Measurements from ENCODE around the gene A2ML1.

A2ML1 gene

DNA sequence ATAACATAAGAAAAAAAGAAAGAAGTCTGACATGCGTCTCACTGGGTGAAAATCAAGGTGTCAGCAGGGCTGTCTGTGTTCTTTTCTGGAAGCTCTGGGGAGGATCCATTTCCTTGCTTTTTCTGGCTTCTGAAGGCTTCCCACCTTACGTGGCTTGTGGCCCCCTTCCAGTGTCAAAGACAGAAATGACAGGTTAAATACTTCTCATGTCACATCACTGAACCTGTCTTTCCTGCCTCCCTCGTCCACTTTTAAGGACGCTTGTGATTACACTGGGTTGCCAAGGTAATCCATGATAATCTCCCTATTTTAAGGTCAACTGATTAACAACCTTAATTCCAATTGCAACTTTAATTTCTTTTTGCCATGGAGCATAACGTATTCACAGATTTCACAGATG, 87.3 kb downstream of the A2ML1 start:
- H3K9me2 ChIP-seq (replicated peaks; ENCODE audit: control insufficient read depth, low read length), result no peaks in the 10 kb centered on the region
- H3K4me3 ChIP-seq (ENCODE audit: low read length), result no peak overlapping the region
- peaks cover 22% of the 10 kb centered on the region for H3F3A ChIP-seq (ENCODE audit: control insufficient read depth, insufficient read depth)
- no peaks in the 10 kb centered on the region for H3K36me3 ChIP-seq (ENCODE audit: control insufficient read depth, low read length)
- H3K27me3 ChIP-seq (ENCODE audit: control insufficient read depth, low read length), result no peaks in the 10 kb centered on the region
- peaks cover 53% of the 10 kb centered on the region for H3K4me1 ChIP-seq (ENCODE audit: control insufficient read depth, low read length)
- no peak overlapping the region for H3K27ac ChIP-seq (ENCODE audit: low read depth, low read length)
- H4K20me1 ChIP-seq (ENCODE audit: control insufficient read depth, insufficient read depth, low read depth, low read length), result no peaks in the 10 kb centered on the region
- H3K79me2 ChIP-seq (ENCODE audit: control insufficient read depth, low read length), result peaks cover under 1% of the 10 kb centered on the region
- no peaks in the 10 kb centered on the region for H3K9me3 ChIP-seq (ENCODE audit: control insufficient read depth, insufficient read depth, low read length)
- no peak for TF ChIP-seq EZH2phosphoT487 (IDR thresholded peaks at IDR 0.05; ENCODE audit: borderline replicate concordance, low read length)
- TF ChIP-seq, protein P1, sequence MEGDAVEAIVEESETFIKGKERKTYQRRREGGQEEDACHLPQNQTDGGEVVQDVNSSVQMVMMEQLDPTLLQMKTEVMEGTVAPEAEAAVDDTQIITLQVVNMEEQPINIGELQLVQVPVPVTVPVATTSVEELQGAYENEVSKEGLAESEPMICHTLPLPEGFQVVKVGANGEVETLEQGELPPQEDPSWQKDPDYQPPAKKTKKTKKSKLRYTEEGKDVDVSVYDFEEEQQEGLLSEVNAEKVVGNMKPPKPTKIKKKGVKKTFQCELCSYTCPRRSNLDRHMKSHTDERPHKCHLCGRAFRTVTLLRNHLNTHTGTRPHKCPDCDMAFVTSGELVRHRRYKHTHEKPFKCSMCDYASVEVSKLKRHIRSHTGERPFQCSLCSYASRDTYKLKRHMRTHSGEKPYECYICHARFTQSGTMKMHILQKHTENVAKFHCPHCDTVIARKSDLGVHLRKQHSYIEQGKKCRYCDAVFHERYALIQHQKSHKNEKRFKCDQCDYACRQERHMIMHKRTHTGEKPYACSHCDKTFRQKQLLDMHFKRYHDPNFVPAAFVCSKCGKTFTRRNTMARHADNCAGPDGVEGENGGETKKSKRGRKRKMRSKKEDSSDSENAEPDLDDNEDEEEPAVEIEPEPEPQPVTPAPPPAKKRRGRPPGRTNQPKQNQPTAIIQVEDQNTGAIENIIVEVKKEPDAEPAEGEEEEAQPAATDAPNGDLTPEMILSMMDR (IDR thresholded peaks at IDR 0.05; ENCODE audit: low read depth, low read length, poor library complexity, severe bottlenecking), result no peak
- H3K4me2 ChIP-seq (ENCODE audit: low read length), result no peak overlapping the region

DNA sequence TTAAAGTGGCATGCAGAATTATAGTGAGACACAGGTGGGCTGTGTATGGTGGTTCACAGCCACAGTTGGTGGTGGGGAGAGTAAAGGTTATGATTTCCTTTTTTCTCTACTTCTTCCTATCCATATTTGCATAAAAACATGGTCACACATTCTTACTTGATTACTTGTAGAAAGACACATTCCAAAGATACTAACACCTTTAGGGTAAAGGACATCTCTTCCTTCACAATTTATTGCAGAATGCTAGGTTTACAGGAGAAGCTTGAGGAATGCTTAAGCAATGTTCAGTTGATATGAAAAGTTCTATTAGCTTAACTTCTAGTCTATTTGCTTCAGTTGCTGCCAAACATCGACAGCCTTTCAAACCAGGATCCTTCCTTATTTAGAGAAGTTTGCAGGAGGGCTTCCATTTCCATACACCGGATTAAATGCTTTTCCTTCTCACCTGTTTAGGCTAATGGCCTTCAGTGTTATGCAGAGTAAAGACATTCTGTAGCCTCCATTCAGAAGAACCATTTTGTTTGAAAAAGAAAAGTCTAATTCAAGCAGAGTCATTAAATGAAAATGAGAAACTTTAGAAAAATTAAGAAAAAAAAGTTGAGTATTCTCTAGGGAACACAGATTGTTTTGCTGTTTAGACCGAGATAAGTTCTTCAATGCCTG, 89.3 kb downstream of the A2ML1 start:
- H3K4me1 ChIP-seq (ENCODE audit: control insufficient read depth, low read length), result peaks cover 59% of the 10 kb centered on the region
- H3K27me3 ChIP-seq (ENCODE audit: control insufficient read depth, low read length), result no peaks in the 10 kb centered on the region
- H3F3A ChIP-seq (ENCODE audit: control insufficient read depth, insufficient read depth), result peaks cover 22% of the 10 kb centered on the region
- no peaks in the 10 kb centered on the region for H3K36me3 ChIP-seq (ENCODE audit: control insufficient read depth, low read length)
- TF ChIP-seq, protein P1 (IDR thresholded peaks at IDR 0.05; ENCODE audit: low read depth, low read length, poor library complexity, severe bottlenecking), result no peak
- no peak for TF ChIP-seq EZH2phosphoT487 (IDR thresholded peaks at IDR 0.05; ENCODE audit: borderline replicate concordance, low read length)
- H3K4me3 ChIP-seq (ENCODE audit: low read length), result peak overlapping the region; percentile 24
- H3K79me2 ChIP-seq (ENCODE audit: control insufficient read depth, low read length), result peaks cover 20% of the 10 kb centered on the region
- no peak overlapping the region for H3K27ac ChIP-seq (ENCODE audit: low read depth, low read length)
- H4K20me1 ChIP-seq (ENCODE audit: control insufficient read depth, insufficient read depth, low read depth, low read length), result no peaks in the 10 kb centered on the region
- H3K9me3 ChIP-seq (ENCODE audit: control insufficient read depth, insufficient read depth, low read length), result no peaks in the 10 kb centered on the region
- no peaks in the 10 kb centered on the region for H3K9me2 ChIP-seq (replicated peaks; ENCODE audit: control insufficient read depth, low read length)
- H3K4me2 ChIP-seq (ENCODE audit: low read length), result peak overlapping the region; percentile 43

DNA sequence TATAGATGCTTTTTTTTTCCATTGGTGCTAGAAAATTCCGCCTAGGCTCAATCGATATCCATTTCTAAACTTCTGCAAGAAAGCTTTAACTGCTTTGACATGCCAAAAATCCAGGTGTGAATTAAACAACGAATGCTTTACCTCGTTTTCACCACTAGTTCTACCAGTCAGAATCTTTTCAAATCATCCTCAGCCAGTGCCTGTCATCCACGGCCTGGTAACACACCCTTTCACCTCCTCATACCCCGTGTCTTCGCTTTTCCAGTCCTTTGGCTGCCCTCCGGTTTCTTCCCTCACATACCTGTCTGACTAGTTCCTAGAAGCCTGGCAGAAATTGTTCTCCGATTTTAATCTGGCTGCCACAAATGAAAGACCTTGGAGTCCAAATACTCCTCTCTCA, 90.5 kb downstream of the A2ML1 start:
- TF ChIP-seq EZH2phosphoT487 (IDR thresholded peaks at IDR 0.05; ENCODE audit: borderline replicate concordance, low read length), result no peak
- TF ChIP-seq, protein P1 (IDR thresholded peaks at IDR 0.05; ENCODE audit: low read depth, low read length, poor library complexity, severe bottlenecking), result peak; percentile 48
- Histone ChIP-seq H3K27ac (ENCODE audit: low read depth, low read length) (no peak overlapping the region), H4K20me1 (ENCODE audit: control insufficient read depth, insufficient read depth, low read depth, low read length) (no peaks in the 10 kb centered on the region), H3K4me2 (ENCODE audit: low read length) (peak overlapping the region; percentile 83), H3K9me3 (ENCODE audit: control insufficient read depth, insufficient read depth, low read length) (no peaks in the 10 kb centered on the region), H3K4me1 (ENCODE audit: control insufficient read depth, low read length) (peaks cover 51% of the 10 kb centered on the region), H3K27me3 (ENCODE audit: control insufficient read depth, low read length) (no peaks in the 10 kb centered on the region), H3K4me3 (ENCODE audit: low read length) (no peak overlapping the region; the same call in 1 of the 2 replicates), H3K36me3 (ENCODE audit: control insufficient read depth, low read length) (no peaks in the 10 kb centered on the region), H3K79me2 (ENCODE audit: control insufficient read depth, low read length) (peaks cover 26% of the 10 kb centered on the region), H3F3A (ENCODE audit: control insufficient read depth, insufficient read depth) (peaks cover 22% of the 10 kb centered on the region), H3K9me2 (replicated peaks; ENCODE audit: control insufficient read depth, low read length) (no peaks in the 10 kb centered on the region)
